Suppressor macrophage treated with lipopolysaccharide for 1 hour (primary cell): ENCODE measurements around the gene RPS19BP1.
A peak's percentile ranks its signal among the peaks of the same experiment; 100 is the strongest.
"Not testable (repeated sequence)": the region's sequence is repeated elsewhere in the genome, so short reads cannot be mapped to it uniquely, and the experiment has no call there.

Experiments
- DNase-seq, 3 donors: peaks; one replicate each; pipeline ENCODE4 v3.0.0-alpha.2; 2020 to 2022

The RPS19BP1 gene

DNA sequence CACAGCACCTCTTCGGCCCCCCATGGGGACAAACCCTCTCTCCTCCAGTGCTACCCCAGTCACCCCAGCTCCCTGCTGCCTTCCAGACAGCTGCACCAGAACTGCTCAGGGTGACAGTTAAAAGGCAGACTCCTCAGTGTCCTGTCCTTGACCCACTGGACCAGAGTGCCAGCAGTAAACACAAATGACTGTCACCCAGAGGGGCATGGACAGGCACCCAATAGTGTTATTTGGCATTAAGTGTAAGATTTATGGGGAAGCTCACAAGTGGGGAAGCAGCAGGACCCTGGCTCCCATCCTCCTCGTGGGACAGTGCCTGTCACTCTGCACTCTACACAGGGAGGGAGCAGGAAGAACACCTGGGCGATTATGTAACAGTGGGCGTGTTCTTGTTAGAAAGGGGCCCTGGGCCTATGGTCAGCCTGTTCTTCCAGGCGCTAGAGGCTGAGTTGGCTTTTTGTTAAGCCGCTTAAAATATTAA is 5.0 kb downstream of the RPS19BP1 start:
- DNase-seq = no peak

- peak in 2 of 3 donors; percentile 40 to 44 for DNase-seq
These were observed 5.8 kb downstream of the RPS19BP1 start for GRCh38 chr22:39526736-39527171.

DNA sequence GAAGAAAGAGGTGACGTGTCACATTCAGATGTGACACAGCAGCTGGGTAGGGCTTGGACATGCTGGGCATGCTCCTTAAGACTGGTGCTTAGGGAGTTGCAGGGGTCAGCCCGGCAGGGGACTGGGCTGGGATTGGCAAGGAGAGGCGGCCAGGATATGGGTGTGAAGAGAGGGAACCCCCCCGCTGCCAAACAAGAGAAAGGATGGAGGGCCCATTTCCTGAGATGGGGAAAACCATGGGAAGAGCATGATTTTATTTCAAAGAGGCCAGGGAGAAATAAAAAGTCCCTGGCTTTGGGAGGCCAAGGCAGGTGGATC is 6.9 kb downstream of the RPS19BP1 start:
- no peak for DNase-seq

DNA sequence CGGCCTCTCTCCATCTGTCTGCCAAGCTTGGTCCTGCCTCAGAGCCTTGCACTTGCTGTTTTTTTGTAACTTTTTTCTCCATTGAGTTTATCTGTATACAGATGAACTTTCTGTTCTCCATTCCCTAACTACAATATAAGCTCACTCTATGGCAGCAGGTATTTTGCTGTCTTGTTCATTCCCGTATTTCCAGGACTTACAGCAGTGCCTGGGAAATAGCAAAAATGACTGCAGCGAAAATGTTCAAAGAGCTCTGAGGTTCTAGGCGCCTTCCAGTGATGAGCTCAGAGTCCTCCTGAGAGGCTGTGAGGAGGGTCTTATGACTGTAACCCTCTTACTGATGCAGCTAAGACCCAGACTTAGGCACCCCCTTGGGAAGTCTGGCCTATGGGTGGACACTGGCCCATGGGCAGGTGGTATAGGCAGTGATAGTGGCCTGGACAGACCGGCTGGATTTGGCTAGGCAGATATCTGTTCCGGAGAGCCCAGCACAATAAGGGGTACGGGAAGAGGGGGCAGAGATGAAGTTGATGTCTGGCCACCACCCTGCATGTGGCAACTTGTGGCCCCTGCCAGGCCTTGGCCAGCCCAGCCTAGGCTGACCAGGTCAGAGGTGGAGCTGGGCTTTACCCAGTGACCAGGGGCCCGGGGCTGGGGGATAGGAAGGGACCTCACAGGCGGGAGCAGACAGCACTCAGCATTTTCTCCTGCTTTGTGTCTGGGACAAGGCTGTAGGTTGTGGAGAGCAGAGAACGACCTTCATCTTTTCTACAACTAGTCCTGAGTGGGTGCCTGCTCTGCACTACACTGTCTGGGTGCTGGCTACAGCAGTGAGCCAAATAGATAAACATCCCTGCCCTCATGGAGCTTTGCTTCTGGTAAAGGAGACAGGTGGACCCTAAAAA is 7.5 kb downstream of the RPS19BP1 start:
- DNase-seq = no peak

GRCh38 chr22:39524089-39524752 is 8.3 kb downstream of the RPS19BP1 start:
- no peak for DNase-seq

DNA sequence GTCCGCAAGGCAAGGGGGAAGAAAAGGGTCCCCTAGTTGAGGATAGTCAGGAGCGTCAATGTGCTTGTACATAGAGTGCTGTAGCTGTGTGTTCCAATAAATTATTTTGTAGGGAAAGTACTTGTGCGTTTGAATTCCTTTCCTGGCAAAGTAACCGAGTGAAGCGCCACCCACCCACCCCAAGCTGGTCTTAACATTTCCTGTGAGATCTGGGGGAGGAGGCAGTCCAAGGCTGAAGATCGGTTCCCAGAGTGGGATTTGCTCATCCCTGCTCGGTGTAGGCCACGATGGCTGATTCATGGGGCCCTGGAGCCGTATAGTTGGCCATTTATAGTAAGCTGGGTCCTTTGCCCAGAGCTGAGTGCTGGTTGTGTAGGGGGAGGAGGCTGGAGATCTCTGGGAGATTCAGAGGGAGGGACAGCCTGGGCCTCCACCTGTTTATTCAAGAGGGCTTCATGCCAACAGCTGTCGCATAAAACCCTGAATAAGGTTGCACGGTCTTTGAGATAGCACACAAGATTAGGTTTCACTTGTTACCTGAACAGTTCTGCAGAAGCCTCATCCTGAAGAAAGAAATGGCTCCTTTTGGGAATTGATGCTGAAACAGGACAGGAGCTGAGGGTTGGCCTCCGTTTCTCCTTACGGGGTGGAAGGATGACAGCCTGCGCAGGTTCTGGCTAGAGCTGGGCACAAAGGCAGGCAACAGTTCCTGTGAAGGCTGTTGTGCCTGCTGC is 9.8 kb downstream of the RPS19BP1 start:
- peak in 2 of 3 donors; percentile 15 to 28 for DNase-seq

GRCh38 chr22:39522091-39522490 is 10.5 kb downstream of the RPS19BP1 start:
- DNase-seq = not testable (repeated sequence)

DNA sequence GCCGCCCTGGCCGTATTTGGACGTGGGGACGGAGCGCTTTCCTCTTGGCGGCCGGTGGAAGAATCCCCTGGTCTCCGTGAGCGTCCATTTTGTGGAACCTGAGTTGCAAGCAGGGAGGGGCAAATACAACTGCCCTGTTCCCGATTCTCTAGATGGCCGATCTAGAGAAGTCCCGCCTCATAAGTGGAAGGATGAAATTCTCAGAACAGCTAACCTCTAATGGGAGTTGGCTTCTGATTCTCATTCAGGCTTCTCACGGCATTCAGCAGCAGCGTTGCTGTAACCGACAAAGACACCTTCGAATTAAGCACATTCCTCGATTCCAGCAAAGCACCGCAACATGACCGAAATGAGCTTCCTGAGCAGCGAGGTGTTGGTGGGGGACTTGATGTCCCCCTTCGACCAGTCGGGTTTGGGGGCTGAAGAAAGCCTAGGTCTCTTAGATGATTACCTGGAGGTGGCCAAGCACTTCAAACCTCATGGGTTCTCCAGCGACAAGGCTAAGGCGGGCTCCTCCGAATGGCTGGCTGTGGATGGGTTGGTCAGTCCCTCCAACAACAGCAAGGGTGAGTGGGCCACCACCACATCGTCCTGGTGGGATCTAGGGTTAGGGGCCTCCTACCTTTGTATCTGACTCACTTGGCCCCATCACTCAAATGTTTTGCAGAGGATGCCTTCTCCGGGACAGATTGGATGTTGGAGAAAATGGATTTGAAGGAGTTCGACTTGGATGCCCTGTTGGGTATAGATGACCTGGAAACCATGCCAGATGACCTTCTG is 11.3 kb downstream of the RPS19BP1 start:
- peak in 2 of 3 donors; percentile 89 to 92 for DNase-seq

- DNase-seq = peak; percentile 93 to 97 (median 96)
These were observed 12.1 kb downstream of the RPS19BP1 start, which contains the start of gene ATF4 for GRCh38 chr22:39520226-39521105. Gene ATF4 (plus strand): TSS chr22:39520562. CDS start chr22:39521446, 884 bp downstream.

DNA sequence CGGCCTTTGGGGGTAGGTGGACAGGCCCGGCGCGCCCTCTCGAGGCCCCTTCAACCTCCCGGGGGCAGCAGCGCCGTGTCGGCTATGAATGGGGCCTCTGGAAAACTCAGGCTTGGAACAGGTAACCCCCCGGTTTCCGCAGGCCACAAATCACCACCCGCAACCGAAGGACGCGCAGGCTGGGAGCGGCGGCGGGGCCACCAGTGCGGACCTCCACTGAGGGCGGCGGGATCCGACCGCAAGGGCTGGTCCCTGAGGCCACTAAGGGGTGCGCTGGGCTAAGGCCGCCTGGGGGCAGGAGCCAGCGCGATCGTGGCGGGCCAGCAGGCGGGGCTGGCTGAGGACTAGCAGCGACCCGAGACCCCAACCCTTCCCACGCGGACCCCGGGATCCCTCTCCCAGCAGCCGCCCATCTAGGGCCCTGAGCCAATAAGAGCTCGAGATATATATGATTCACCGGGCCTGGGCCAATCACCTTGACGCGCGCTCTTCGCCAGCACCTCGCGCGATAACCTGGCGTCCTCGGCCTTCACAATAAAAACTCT is 12.8 kb downstream of the RPS19BP1 start:
- DNase-seq = peak; percentile 99 to 100 (median 99)

- DNase-seq = peak in 1 of 3 donors; percentile 44
These were observed 13.4 kb downstream of the RPS19BP1 start for GRCh38 chr22:39518996-39519680.

GRCh38 chr22:39518144-39518786 is 14.3 kb downstream of the RPS19BP1 start:
- peak; percentile 36 to 52 (median 41) for DNase-seq

- DNase-seq = no peak
These were observed 15.1 kb downstream of the RPS19BP1 start for GRCh38 chr22:39517470-39517869.

DNA sequence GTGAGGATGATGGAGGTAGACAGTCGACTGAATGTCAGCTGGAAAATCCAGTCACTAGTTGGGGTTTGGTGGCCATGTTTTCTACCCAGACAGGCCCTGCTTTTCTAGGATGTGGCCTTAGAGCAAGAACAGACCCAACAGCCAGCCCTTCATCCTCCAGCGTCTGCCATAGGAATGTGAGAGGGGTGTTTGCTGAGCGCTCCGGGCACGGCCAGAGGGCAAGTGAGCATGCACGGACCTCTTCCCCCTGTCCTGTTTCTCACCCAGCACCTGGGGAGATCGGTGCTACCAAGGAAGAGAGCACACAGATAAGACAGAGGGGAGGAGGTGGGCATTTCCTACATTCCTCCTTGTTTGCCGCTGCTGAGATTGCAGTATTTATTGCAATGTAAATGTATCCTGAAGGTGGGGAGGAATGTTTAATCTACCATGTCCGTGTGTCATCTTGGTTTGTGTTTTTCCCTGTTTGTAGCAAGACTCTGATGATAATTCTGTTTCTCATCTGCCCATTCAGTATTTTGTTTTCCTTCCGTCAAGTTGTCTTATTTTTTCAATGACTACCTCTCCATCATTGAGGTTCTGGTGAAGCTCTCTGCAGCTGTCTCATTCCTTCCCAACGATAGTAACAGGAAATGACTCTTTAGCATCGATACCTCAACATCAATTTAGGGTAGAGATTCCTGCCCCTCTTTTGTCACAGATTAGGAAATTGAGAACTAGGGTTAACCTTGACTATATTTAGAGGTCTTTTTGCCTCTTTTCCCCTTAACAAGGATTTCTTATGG is 17.1 kb downstream of the RPS19BP1 start:
- DNase-seq = no peak

DNA sequence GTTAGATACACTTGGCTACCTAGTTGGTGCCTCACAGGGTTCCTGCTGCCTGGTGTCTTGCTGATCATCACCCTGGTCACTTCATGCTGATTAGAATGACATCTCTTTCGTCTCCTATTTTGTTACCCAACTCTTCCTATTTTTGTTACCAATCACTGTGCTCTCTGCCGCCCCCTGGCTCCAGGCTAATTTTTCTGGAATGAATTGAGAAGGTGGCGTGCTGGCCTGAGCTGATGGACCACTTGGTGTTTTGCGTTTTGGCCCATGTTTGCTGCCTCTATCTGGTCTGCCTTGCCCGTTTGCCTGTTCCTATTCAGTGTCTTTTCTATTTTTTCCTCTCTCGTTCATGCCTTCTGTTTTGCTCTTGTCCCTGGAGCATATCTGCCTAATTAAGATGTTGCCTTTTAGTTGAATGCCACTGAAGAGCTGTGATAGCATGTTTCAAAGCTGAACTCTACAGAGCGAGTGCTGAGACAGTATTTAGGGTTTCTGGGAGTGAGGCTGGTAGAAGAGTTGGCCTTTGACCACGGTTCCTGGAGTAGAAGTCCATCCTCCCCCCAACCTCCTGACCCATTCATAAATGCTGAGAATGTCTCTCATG is 18.1 kb downstream of the RPS19BP1 start:
- peak; percentile 72 to 85 (median 82) for DNase-seq

- DNase-seq = no peak
These were observed 18.8 kb downstream of the RPS19BP1 start for GRCh38 chr22:39513791-39514190.

GRCh38 chr22:39512026-39512425 is 20.5 kb downstream of the RPS19BP1 start:
- DNase-seq = no peak

DNA sequence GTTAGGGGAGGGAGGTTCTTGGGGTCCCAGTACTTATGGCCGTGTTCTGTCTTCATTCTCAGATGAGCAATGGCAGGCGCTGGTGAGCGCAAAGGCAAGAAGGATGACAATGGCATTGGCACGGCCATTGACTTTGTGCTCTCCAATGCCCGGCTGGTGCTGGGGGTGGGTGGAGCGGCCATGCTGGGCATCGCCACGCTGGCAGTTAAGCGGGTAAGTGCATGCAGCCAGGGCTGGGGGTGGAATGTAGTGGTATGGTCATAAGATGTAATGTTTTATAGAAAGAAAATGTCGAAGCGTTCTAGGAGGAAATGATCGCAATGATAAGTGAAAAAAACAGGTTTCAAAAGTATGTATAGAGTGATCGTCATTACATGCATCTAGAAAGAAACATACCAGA is 21.3 kb downstream of the RPS19BP1 start:
- no peak for DNase-seq
